22Rv1 (cell line): ENCODE measurements around the gene DISP2.

ENCODE experiments used
- H3K27ac ChIP-seq: fragments of 450-650 bp; 2 replicates; pipeline ENCODE4 v1.5.1; 2017
- CTCF ChIP-seq: fragments of 450-650 bp; IDR thresholded peaks from 2 replicates; pipeline ENCODE4 v1.5.1; 2017; ENCODE audit warnings: mild to moderate bottlenecking
- ZFX ChIP-seq: fragments of 450-650 bp; IDR thresholded peaks from 2 replicates; pipeline ENCODE4 v1.6.1; 2017; ENCODE audit warnings: antibody characterized with exemption, borderline replicate concordance

DISP2 gene

DNA sequence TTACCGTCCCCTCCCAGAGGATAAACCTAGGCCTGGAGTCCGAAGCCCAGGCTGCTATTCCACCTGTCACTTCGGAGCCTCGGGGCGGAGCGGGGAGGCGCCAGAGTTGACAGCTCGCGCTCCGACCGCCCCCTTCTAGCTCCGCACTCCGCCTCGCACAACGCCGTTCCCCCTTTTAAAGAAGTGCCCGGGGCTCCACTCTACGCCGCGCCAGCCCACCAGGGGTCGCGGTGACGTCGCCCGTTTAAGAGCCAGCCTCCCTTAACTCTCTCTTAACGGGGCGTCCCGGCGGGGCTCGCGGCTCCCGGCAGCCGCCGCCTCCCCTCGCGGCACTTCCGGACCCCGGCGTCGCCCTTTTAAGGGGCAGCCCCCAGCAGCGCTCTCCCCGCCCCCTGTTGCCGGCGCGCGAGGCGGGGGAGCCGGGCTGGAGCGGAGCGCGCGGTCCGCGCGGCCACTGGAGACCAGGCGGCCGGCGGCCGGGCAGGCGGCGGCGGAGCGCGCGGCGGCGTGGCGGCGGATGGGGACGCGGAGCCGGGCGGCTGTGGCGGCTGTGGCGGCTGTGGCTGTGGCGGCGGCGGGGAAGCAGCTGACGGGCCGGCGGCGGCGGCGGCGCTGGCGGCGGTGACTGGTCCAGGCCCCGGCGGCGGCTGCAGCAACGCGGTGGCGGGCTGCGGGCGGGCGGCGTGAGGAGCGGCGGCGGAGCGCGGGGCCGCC is 34.6 kb upstream of the DISP2 start, which contains the start of gene INAFM2:
TSS of gene INAFM2 (plus strand) at position 454 of the 714 bp plus-strand sequence. CDS start 364 bp downstream, outside the sequence.
- no peak for TF ChIP-seq ZFX
- TF ChIP-seq CTCF, result peak; percentile 39
- peak within 1 kb of the TSS; percentile 65 for H3K27ac ChIP-seq

DNA sequence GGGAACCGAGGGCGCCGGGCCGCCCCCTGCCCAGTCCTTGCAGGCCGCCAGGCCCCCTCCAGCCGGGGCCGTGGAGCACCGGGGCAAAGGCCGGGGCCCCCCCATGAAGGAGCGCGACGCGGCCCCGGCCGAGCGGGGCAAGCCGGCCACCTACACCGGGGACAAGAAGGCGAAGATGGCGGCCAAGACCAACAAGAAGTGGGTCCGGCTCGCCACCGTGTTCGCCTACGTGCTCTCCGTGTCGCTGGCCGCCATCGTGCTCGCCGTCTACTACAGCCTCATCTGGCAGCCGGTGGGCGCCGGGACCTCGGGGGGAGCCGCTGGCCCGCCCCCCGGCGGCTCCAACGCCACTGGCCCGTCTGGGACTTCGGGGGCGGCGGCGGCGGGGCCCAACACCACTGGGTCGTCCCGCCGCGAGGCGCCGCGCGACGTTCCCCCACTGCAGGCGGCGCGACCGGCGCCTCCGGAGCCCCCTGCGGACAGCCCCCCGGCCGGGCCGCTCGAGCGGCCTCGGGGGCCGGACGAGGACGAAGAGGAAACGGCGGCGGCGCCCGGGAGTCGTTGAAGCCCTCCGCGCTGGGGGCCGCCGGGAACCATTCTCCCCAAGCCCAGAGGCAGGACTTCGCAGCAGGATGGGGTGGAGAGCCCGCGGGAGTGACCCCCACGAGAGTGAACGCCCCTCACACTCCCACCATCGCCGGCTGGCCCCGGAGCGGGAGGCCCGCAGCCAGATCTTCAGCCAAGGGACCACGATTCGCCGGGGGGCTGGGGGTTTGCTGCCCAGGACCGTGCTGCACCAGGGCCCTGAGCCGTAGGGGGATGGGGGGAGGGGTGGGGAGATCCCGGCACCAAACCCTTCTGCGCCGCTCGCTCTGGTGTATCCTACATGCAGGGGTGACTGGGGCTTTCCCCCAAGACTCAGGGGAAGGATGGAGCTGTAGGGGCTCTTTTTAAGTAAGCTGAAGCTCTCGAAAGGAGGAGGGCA is 33.8 kb upstream of the DISP2 start:
- no peak for TF ChIP-seq CTCF
- no peak for TF ChIP-seq ZFX
- H3K27ac ChIP-seq, result peak overlapping the region; percentile 65

DNA sequence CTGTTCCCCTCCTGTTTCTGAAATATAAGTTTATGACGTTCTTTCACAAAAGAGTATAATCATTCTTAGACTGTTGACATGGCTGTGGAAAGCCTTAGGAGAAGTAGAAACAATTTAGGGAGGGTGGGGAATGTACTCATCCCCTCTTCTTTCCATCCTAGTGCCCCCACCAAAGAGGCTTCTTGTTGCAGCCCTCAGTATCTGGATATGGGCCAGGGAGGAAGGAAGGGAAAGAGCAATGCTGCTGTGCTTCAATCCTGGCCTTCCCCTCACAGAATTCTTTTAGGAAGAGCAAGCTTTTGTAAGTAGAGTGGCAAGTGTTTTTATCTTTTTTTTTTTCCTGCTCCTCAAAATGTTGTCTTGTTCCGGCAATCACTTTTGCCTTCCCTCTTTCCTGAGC is 32.8 kb upstream of the DISP2 start:
- no peak for TF ChIP-seq ZFX
- TF ChIP-seq CTCF, result no peak
- H3K27ac ChIP-seq, result no peak overlapping the region

DNA sequence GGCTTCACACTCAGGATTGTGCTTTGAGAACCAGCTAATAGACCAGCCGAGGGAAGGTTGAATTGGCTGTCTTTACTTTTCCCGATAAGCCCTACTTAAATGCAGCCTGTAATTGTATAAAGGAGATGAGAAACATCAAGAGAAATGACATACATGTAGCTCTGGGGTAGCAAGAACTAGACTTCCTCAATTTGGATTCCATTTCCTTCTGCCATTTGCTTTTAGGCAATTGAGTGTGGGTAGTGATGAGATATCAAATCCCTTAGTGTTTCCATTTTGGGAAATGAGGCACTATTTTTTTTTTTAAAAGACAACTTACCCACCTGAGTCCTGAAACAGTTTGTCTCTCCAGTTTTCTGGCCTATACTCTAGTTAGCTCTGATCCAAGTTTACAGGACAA is 32.3 kb upstream of the DISP2 start:
- TF ChIP-seq CTCF (no peak), ZFX (no peak)
- no peak overlapping the region for H3K27ac ChIP-seq

- TF ChIP-seq CTCF, result no peak
- no peak for TF ChIP-seq ZFX
- no peak overlapping the region for H3K27ac ChIP-seq
Measured at GRCh38 chr15:40327457-40327856, 30.6 kb upstream of the DISP2 start.

GRCh38 chr15:40328176-40328575 is 29.8 kb upstream of the DISP2 start:
- TF ChIP-seq ZFX, result no peak
- no peak for TF ChIP-seq CTCF
- no peak overlapping the region for H3K27ac ChIP-seq
